DMS153 treated with DMSO at 0.1 percent for 48 hours (cell line): ENCODE measurements around the gene FAT4.

Experiments used
- DNase-seq: peaks from one replicate; lab custom pipeline; 2025; ENCODE audit not compliant: unreplicated experiment; lab: John Stamatoyannopoulos, UW

Gene FAT4

GRCh38 chr4:125316791-125317524 is 2.2 kb downstream of the FAT4 start:
- DNase-seq = peak; percentile 60

GRCh38 chr4:125317525-125317877 is 2.7 kb downstream of the FAT4 start:
- peak; percentile 60 for DNase-seq

GRCh38 chr4:125319311-125319710 is 4.6 kb downstream of the FAT4 start:
- no peak for DNase-seq

GRCh38 chr4:125321709-125322365 is 7.1 kb downstream of the FAT4 start:
- no peak for DNase-seq

- DNase-seq = no peak
These were observed 7.6 kb downstream of the FAT4 start for GRCh38 chr4:125322366-125322730.

GRCh38 chr4:125323654-125324053 is 8.9 kb downstream of the FAT4 start:
- DNase-seq = no peak

GRCh38 chr4:125325733-125326132 is 11.0 kb downstream of the FAT4 start:
- DNase-seq = no peak

- no peak for DNase-seq
These were observed 16.4 kb downstream of the FAT4 start for GRCh38 chr4:125331116-125331515.

- DNase-seq = no peak
These were observed 20.2 kb downstream of the FAT4 start for GRCh38 chr4:125334926-125335325.

GRCh38 chr4:125338814-125339213 is 24.1 kb downstream of the FAT4 start:
- no peak for DNase-seq

GRCh38 chr4:125344198-125344597 is 29.4 kb downstream of the FAT4 start:
- DNase-seq = no peak

GRCh38 chr4:125346616-125347015 is 31.9 kb downstream of the FAT4 start:
- no peak for DNase-seq

- DNase-seq = no peak
These were observed 35.8 kb downstream of the FAT4 start for GRCh38 chr4:125350470-125351135.

- DNase-seq = no peak
These were observed 37.8 kb downstream of the FAT4 start for GRCh38 chr4:125352521-125352920.

GRCh38 chr4:125353131-125353530 is 38.4 kb downstream of the FAT4 start:
- DNase-seq = no peak

GRCh38 chr4:125355791-125356190 is 41.0 kb downstream of the FAT4 start:
- no peak for DNase-seq

GRCh38 chr4:125357675-125358074 is 42.9 kb downstream of the FAT4 start:
- DNase-seq = no peak

- no peak for DNase-seq
These were observed 43.7 kb downstream of the FAT4 start for GRCh38 chr4:125358453-125358852.

- DNase-seq = no peak
These were observed 44.6 kb downstream of the FAT4 start for GRCh38 chr4:125359363-125359762.

- no peak for DNase-seq
These were observed 45.3 kb downstream of the FAT4 start for GRCh38 chr4:125359960-125360634.

GRCh38 chr4:125360727-125361126 is 46.0 kb downstream of the FAT4 start:
- DNase-seq = no peak
